NCI-H1694 (cell line): ENCODE measurements around the gene MBNL1.
A peak's percentile ranks its signal among the peaks of the same experiment; 100 is the strongest.

Source experiments
- DNase-seq: peaks from one replicate; lab custom pipeline; 2025; lab: John Stamatoyannopoulos, UW

MBNL1 gene

GRCh38 chr3:152447511-152447910 lies 178.8 kb downstream of the MBNL1 start:
- no peak for DNase-seq

GRCh38 chr3:152448091-152448490 lies 179.4 kb downstream of the MBNL1 start:
- no peak for DNase-seq

- DNase-seq, result no peak
These were observed 183.6 kb downstream of the MBNL1 start for GRCh38 chr3:152452318-152452717.

GRCh38 chr3:152454076-152454875 lies 185.5 kb downstream of the MBNL1 start:
- peak; percentile 8 for DNase-seq

- DNase-seq, result no peak
These were observed 187.3 kb downstream of the MBNL1 start for GRCh38 chr3:152455989-152456388.

- no peak for DNase-seq
These were observed 189.0 kb downstream of the MBNL1 start for GRCh38 chr3:152457500-152458375.

GRCh38 chr3:152458376-152459117 lies 189.8 kb downstream of the MBNL1 start:
- no peak for DNase-seq

- no peak for DNase-seq
These were observed 190.4 kb downstream of the MBNL1 start for GRCh38 chr3:152459118-152459515.

- no peak for DNase-seq
These were observed 190.8 kb downstream of the MBNL1 start for GRCh38 chr3:152459572-152459971.

GRCh38 chr3:152460936-152461335 lies 192.2 kb downstream of the MBNL1 start:
- DNase-seq, result no peak

GRCh38 chr3:152461460-152461859 lies 192.7 kb downstream of the MBNL1 start:
- DNase-seq, result no peak

- DNase-seq, result peak; percentile 27
These were observed 198.1 kb downstream of the MBNL1 start for GRCh38 chr3:152466784-152467183.

GRCh38 chr3:152469248-152470025 lies 200.7 kb downstream of the MBNL1 start:
- no peak for DNase-seq

- DNase-seq, result no peak
These were observed 201.4 kb downstream of the MBNL1 start for GRCh38 chr3:152470095-152470494.

GRCh38 chr3:152470893-152471292 lies 202.2 kb downstream of the MBNL1 start:
- DNase-seq, result no peak

- peak; percentile 51 for DNase-seq
These were observed 203.3 kb downstream of the MBNL1 start for GRCh38 chr3:152471814-152472671.

- no peak for DNase-seq
These were observed 203.9 kb downstream of the MBNL1 start for GRCh38 chr3:152472672-152472954.

- peak; percentile 3 for DNase-seq
These were observed 205.9 kb downstream of the MBNL1 start for GRCh38 chr3:152474585-152474984.

GRCh38 chr3:152477422-152477821 lies 208.7 kb downstream of the MBNL1 start:
- no peak for DNase-seq

GRCh38 chr3:152480282-152480953 lies 211.7 kb downstream of the MBNL1 start:
- DNase-seq, result no peak
